GM19324 (cell line): Measurements from ENCODE around the gene RCSD1.

ENCODE experiments used
- ATAC-seq: cut with Tn5 transposase; IDR thresholded peaks from one replicate; pipeline ENCODE4 v1.9.1; 2021; ENCODE audit warnings: mild to moderate bottlenecking, moderate library complexity; ENCODE audit not compliant: unreplicated experiment, low FRiP score

RCSD1 gene

GRCh38 chr1:167617153-167618147, 12.6 kb upstream of the RCSD1 start:
- peak; percentile 67 for ATAC-seq

GRCh38 chr1:167618366-167618765, 11.7 kb upstream of the RCSD1 start:
- no peak for ATAC-seq

- ATAC-seq: no peak
Measured at GRCh38 chr1:167618789-167619188, 11.2 kb upstream of the RCSD1 start.

- no peak for ATAC-seq
Measured at GRCh38 chr1:167620002-167620401, 10.0 kb upstream of the RCSD1 start.

- no peak for ATAC-seq
Measured at GRCh38 chr1:167621780-167622313, 8.2 kb upstream of the RCSD1 start.

DNA sequence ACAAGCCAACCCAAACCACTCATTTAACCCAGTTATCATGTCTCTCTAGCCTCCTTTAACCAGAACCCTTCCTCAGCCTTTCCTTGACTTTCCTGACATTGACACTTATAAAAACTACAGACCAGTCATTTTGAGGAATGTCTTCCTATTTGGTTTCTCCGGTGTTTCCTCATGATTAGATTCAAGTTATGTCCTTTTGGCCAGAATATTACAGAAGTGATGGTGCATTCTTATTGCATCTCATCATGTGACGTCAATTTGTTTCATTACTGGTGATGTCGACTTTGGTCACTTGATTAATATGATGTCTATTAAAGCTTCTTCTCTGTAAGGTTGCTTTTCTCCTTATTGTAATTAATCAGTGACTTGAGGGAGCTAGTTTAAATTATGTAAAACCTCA, 6.1 kb upstream of the RCSD1 start:
- ATAC-seq: no peak

DNA sequence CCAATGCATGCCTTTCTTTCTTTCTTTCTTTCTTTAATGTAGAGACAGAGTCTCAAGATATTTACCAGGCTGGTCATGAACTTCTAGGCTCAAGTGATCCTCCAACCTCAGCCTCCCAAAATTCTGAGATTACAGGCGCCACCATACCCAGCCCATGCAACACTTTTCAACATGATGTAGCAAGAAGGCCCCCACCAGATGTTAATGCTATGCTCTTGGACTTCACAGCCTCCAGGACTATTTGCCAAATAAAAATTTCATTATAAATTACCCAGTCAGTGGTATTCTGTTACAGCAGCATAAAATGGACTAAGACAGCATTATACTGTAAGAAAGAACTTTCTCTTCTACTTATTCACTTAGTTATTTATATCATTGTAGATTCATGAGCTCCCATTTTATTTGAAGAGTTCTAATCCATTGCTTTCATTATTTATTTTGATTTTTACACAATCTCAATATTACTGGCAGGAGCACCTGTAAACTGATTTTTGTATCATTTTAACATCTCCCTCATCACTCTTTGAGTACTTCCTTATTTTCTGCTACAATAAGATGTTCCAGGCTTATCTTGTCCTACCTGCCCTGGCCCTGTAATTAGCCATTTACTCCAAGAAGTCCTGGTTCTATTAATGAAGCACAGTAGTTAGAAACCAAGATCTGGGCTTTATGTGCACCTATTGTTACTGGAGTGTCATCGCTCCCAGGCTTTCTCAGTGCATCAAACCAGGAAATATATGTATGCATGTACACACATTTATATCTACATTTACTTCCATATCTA, 4.8 kb upstream of the RCSD1 start:
- ATAC-seq: no peak

GRCh38 chr1:167627615-167627864, 2.5 kb upstream of the RCSD1 start:
- ATAC-seq: peak; percentile 4

DNA sequence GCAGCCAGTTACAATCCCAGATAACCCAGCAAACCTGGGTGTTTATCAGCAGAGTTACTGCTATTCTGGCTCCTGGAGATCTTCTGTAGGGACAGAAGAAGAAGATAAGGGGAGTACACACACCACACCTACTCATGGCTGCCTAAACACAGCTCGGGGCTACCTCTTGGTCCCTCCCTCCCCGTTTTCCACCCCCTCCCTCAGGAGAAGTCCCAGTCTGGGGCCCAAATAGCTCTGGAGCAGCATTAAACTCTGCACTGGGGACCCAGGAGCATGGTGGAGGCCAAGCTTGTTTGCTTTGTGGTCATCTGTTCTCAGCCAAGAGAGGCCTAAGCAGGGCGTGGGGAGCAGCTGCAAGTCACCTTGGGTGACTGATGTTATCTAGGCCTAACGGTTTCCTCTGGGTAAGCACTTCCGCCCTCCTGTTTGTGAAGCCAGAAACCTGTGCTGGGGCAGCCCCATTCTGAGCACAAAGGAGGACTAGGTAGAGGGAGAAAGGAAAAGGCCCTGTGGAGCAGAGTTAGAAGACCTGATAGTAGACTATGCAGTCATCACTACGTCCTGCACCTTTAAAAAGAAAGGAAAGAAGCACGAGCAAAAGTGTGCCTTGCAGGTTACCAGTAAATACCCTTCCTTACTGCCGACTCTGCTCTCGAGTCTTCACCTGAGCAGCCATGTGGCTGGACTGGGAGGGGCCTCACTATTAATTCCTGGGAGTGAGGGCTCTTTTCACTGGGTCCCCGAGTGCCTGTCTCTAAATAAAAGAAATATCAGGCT, 2.0 kb upstream of the RCSD1 start:
- ATAC-seq: peak; percentile 54

GRCh38 chr1:167628741-167629515, 1.1 kb upstream of the RCSD1 start:
- no peak for ATAC-seq

GRCh38 chr1:167630568-167631385, 745 bp downstream of the RCSD1 start:
- no peak for ATAC-seq

GRCh38 chr1:167631386-167631935, 1.4 kb downstream of the RCSD1 start:
- no peak for ATAC-seq

- no peak for ATAC-seq
Measured at GRCh38 chr1:167631936-167632614, 2.0 kb downstream of the RCSD1 start.

DNA sequence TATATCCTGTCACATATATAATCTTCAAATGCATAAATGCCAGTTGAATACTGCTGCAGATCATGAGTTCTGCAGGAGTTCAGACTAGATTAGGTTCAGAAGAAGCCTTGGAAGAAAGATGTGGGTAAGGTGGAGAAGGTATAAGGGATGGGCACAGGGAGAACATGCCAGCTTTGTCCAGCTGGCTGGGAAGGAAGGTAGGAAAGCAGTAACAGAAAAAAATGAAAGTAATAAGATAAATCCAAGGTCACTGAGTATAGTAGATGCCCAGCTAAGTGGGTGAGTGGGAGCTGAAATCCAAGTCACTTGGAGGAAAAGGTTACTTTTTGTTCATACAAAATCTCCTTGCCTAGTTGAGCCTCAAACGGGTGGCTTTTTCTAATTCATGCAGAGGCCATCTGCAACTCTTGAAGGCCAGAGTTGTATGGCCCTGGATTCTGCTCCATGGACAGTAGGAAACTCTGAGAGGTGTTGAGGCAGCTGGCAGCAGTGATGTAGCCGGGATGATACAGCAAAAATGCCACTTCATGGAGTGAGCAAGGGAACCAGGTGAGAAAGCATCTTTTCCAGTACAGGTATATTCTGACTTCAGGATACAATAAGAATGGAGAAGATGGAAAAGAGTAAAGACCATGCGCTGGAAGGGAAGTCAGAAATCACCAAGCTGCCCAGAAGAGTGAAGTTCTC, 3.4 kb downstream of the RCSD1 start:
- no peak for ATAC-seq

GRCh38 chr1:167634435-167634834, 4.4 kb downstream of the RCSD1 start:
- ATAC-seq: no peak

DNA sequence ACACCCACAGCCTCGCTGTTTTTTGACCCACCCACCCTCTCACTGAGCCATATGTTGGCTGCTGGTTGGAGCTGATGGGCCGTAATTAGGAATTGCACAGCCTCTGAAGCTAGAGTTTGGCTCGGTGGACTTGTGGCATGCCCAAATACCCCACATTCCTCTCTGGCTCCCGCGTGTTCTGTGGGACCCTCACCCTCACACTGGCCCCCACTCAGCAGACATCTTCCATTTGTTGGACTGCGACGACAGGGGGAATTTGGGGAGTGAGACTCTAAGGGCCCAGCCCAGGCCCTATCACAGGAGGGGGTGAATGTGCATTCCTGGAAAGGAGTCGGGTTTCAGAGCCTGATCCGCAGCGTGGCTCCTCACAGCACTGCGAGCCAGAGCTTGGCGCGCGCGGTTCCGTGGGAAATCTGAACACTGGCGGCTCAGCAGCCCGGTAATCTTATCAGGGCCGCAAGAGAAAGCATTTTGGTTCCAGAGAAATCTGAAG, 5.2 kb downstream of the RCSD1 start:
- no peak for ATAC-seq

DNA sequence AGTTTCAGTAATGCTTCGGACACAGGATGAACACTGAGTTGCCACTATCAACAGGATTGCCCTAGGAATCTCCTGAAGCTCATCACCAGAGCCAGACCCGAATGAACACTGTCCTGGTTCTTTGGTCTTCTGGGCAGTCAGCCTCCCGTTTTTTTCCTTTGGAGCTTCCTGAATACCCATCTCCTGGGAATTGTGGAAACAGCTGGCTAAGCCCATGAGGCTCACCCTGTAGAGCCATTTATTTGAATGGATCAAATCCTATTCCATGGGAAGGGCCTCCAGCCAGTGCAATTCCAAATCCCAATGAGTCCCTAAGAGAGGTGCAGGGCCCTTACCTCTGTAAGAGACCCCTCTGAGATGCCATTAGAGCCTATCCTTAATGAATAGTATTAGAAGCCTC, 5.9 kb downstream of the RCSD1 start:
- no peak for ATAC-seq

GRCh38 chr1:167638064-167638463, 8.0 kb downstream of the RCSD1 start:
- ATAC-seq: no peak
